ENCODE data around the gene TNFRSF1A.

Gene TNFRSF1A

DNA sequence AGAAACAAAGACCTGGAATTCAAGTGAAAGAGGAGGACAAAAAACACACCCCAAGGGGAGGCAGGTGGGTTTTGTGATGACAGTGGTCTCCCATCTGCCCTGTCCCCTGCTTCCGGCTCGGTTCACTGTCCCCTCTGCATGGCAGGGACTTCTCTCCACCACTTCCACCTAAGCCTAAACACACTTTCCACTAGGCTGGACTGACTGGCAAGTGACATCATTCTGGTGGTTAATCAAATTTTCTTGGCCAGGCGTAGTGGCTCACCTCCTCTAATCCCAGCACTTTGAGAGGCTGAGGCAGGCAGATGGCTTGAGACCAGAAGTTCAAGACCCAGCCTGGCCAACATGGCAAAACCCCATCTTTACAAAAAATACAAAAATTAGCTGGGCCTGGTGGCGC, 19.5 kb downstream of the TNFRSF1A start:
- no peak for DNase-seq

DNA sequence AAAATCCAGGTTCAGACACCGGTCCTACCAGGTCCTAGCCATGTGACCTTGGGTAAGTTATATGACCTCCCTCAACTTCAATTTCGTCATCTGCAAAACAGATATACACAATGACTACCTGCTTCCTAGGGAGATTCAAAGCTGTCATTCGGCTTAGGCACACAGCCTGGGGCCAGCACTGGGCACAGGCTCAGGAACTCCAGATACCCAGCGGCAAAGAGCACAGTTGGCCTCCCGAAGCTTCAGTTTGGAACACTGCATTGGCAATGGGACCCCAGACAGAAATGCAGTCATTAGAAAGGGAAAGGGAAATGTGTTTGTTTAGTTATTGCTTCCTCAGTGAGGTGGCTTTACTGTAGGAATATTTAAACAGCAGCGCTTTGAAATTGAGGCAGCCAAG, 20.0 kb downstream of the TNFRSF1A start:
- DNase-seq = no peak

DNA sequence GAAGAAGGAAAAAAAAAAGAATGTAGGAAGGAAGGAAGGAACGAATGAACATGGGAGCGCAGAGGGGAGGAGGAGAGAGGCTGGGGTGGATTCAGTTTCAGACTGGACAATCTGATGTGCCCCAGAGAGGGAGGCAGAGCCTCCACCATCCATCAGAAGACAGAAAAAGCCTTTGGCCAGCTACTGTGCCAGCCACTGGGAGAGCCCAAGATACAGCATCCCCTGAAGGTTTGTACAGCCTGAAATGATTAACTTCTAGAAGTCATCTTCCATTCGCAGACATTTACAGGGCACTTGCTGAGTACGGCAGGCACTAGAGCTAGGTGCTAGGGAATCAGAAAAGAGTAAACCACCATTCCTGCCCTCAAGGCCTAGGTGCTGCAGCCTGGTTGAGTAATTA, 22.4 kb downstream of the TNFRSF1A start:
- no peak for DNase-seq

DNA sequence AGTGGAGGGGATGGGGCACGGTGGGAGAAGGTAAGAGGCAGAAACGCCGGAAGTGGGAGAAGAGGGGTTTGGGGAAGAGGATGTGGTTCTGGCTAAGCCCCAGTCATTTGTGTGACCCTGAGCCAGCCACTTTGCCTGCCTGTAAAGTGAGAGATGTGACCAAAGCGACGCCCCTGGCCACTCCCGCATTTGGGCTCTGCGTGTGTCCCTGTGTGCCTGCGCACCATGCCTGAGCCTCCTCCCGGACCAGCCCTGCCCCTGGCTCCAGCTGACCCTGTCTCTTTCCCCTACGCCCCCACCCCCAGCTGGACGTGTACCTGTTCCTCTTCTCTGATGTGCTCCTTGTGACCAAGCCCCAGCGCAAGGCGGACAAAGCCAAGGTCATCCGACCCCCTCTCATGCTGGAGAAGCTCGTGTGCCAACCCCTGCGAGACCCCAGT, 23.4 kb downstream of the TNFRSF1A start:
- DNase-seq = no peak

DNA sequence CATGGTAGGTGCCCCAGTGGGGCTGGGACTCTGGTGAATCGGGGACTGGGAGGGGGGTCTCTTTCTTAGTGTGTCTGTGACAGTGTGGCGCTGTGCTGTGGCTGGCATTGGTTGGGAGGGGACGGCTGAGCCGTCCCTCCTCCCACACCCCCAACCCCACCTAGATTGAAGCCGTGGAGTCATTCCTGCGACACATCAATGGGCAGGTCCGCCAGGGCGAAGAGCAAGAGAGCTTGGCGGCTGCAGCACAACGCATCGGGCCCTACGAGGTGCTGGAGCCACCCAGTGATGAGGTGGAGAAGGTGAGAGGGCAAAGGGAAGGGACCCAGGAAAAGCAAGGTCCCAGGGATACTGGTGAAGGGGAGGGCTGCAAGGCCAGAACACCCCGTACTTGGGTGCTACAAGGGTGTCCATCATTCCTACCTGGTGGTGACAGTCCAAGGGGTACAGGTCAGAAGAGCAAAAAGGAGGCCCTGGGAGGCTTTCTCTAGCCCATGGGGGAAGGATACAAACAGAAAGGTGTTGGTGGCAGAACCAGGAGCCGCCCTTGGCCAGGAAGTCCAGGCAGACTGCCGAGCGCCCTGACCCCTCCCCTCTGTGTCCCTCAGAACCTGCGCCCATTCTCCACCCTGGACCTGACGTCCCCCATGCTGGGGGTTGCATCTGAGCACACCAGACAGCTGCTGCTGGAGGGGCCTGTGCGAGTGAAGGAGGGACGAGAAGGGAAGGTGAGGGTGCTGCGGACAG, 24.0 kb downstream of the TNFRSF1A start:
- DNase-seq = no peak

DNA sequence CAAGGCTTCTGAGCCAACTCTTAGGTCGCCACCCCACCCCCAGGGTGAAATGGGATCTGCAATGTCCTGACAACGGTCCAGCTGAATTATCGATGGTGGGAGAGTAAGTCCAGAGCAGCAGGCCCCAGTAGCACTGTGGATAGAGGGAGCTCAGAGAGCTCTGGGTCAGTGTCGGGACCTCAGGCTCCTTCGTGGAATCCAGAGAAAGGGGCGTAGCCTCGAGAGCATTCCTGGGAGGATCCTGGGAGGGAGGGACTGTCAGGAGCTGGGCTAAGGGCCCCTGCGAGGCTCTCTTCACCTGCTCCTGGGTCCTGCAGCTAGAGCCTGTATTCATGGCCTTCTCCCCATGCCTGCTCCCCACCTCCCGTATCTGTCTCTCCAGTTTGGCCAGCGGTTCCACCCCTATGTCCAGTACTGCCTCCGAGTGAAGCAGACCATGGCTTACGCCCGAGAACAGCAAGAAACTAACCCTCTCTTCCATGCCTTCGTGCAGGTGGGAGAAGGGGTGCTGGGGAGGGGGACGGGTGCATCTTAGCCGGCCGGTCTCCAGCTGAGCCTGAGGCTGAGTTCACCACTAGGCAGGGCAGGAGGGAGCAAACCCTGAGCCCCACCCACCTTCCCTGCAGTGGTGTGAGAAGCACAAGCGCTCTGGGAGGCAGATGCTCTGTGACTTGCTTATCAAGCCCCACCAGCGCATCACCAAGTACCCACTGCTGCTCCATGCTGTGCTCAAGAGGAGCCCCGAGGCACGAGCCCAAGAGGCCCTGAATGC, 24.8 kb downstream of the TNFRSF1A start:
- DNase-seq = no peak

DNA sequence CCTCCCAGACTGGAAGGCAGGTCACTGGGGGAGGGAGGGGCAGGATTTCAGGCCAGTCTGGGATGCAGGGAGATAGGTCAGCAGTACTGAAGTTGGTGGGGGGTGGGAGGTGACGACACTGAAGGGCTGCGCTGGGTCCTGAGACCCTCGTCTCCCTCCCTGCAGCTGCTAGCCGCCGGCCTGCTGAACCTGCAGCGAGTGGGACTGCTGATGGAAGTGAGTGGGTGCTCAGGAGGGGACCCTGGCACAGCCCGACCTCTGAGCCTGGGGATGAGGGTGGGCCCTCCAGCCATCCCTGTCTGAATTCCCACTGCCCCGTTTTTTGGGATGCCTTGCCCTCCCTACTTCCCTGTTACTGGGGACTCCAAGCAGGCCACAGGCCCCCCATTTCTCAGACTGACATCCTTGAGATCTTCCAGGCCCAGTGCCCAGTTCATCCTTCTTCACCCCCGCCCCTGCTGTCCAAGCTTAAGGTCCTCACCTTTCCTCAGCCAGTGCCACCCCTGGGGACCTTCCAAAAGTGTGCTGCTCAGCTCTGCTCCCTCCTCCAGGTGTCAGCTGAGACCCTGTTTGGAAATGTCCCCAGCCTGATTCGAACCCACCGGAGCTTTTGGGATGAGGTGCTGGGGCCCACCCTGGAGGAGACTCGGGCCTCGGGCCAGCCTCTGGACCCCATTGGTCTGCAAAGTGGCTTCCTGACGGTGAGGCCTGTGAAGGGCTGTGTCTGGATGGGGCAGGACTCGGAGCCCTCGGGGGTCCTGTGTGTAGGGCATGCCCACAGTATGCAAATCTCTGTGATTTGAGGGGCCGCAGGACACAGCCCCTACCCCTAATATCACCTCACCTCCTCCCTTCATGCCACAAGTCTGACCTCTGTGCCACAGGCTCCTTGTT, 25.9 kb downstream of the TNFRSF1A start:
- no peak for DNase-seq

DNA sequence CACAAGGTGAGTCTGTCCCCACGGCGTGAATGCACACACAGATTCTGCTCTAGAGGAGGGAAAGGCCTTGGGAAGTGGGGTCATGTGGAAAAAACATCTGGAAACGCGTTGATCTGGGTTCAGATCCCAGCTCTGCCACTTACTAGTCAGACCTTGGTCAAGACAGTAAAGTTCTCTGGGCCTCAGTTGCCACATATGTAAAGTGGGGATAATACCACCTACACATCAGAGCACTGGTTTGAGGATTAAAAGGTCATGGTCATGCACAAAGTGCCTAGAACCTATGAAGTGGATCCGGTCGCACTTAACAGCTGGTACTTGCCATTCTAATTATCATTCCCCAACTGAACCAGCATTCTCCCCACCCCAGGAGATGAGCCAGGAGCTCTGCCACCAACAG, 26.7 kb downstream of the TNFRSF1A start:
- no peak for DNase-seq

DNA sequence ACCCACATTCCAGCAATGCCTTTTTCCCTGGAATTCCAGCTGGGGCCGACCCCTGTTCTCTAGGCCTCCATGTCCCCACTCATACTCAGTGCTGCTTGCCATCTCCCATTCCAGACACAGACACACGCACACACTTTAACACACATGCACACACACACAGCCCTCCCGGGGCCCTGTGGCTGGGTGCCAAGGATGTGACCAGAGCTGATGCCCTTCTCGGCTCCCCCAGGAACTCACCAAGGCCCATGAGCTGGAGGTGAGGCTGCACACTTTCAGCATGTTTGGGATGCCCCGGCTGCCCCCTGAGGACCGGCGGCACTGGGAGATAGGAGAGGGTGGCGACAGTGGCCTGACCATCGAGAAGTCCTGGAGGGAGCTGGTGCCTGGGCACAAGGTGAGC, 27.1 kb downstream of the TNFRSF1A start:
- no peak for DNase-seq

DNA sequence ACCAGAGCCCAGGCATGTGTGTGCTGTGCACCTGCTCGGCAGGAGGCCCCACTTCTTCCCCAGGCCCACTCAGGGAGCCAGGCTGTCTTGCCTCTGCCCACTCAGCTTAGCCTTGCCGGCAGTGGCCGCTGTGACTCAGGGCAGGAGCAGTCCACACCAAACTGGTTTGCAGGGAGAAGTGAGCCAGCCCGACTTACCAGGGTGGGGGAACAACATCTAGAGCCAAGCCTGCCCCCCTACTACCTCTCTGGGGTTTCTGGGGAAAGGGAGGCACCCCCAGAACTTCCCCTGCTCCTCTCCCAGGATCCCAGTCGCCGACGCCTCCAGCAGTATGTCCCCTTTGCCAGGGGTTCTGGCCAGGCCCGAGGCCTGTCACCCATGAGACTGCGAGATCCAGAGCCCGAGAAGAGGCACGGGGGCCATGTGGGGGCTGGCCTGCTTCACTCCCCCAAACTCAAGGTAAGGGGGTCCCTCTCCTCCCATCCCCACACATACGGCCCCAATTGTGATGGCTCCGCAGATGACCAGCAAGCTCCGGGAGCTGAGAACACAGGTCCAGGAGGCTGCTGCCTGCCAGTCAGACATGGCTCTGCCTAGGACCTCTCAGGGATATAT, 28.4 kb downstream of the TNFRSF1A start:
- DNase-seq = no peak

DNA sequence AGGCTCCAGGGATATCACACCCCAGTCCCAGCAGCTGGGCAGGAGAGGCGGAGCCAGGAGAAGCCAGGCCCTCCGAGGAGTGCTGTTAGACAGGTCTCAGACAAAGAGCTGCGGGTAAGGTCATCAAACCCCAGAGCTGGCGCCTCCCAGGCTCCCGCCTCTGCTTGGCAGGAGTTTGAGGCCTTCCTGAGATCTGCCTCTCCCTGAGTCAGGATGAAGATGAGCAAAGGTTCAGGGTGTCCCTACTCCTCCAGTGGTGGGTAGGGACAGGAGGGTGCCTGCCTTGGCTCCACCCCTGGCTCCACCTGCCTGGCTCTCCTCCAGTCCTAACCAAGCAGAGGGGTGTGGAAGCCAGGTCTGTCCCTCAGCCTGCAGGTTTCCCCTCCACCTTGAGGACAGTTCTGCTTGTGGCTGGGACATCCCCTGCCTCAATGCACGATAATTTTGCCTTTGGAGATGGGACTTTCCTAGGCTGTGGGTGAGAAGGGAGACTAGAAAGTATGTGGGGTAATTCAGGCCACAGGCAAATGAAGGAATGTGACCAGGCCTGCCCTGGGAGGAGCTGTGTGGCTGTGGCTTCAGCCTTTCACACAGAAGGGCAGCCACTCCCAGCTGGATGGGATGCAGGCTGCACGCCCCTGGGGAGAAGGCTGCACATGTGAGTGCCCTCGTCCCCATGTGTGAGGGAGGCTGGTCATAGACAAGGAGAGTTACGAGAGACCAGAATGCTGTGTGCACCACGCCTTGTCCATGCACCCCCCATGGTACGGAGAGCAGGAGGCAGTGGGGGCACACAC, 29.1 kb downstream of the TNFRSF1A start:
- no peak for DNase-seq

DNA sequence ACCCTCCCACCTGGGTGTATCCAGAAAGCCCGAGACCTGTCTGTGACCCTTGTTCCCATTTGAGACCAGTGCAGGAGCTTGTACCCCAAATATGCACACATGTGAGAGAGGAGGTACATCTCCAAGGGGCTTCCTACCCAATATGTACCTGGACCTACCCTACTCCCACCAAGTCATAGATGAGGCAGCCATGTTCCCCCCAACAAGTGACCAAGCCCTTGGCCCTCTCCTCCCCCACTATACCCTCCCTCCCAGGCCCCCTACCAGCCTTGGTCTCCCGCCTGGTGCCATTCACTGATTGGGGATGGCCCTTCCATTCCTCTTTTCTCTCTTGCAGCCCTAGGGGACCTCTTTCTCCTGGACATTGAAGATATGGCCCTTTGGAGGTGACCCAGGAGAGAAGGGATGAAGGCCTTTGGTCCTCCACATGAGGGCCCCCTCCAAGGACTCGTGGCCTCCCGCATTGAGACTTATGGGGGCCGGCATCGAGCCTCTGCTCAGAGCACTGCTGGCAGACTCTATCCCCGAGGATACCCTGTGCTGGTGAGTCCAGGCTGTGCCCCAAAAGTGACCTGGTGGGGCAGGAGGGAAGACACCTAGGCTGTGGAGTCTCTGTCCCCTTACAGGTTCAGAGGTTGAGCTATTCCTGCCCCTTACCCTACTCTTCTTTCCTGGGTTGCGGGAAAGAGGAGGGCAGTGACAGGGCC, 29.9 kb downstream of the TNFRSF1A start:
- no peak for DNase-seq

DNA sequence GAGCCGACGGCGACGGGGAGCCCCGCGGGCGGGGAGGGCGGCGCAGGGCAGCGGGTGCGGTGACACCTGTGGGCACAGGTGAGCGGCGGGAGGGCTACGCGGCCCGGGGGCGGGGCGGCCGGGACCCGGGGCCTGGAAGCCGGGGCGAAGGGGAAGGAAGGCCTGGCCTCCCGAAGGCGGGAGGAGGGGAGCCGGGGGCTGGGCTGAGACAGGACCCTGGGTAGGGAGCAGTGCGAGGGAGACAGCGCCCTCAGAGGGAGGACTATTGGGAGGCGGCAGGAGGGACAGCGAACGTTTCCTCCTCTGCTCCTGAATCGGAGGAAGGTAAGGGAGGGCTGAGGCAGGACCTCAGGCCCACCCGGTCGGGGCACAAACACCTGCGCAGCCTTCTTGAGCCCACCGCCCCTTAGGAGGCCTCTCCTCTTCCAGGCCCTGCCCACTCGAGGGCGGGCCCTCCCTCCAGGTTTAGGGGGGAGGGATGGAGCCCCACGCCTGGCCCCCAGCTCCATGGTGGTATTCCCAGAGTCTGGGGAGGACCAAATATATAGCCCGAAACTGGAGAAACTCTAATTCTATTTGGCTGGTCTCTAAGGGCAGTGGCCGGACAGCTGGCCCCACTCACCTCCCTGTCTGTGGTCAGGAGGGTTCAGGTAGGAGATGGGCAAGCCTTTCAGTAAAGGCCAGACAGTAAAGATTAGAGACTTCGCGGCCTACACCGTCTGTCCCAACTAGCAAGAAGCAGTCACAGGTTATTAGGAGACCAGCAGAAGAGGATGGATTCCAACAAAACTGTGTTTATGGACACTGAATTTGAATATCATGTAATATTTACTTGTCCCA, 30.9 kb downstream of the TNFRSF1A start:
- DNase-seq = no peak

DNA sequence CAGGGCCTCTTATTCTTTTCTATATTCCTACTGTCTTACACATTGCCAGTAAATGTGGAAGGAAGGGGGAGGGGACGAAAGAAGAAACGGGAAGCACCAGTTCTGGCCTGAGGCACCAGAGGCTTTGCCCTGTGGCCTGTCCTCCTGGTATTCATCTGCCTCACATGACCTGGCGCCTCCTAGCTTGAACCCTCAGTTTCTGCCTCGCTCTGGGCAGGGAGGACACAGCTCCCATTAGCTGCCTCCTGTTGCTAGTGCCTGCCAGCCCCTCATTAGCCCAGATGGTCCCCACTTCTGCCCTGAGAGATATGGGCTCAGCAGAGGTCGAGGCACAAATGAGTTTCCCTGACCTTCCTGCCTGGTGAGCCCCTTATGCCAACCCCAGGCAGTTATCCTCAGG, 34.3 kb downstream of the TNFRSF1A start:
- no peak for DNase-seq

DNA sequence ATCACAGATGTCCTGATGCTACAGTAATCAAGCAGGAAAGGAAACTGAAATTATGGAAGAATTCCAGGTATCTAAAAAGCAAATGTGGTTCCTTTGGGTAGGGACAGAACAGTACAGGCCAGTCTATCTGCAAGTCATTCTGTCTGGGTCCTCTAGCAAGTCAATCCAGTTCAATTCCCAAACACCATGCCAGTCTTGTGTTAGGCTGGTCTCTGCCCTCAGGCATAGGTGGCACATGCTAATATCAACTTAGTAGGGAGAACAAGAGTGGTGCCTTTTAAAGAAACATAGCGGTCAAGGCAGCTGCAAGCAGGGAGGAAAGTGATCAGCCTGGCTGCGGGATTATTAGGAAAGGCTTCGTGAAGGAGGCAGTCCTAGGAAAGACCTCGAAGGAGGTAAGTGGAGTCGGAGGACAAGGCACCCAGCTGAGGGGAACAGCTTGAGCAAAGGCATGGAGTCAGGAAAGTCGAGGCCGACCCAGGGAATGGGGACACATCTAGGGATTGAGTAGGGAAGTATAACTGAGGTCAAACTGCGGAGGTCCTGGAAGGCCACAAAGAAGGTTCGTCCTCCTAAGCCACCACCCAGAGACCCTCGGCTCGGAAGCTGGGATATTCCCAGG, 35.2 kb downstream of the TNFRSF1A start:
- DNase-seq = no peak

DNA sequence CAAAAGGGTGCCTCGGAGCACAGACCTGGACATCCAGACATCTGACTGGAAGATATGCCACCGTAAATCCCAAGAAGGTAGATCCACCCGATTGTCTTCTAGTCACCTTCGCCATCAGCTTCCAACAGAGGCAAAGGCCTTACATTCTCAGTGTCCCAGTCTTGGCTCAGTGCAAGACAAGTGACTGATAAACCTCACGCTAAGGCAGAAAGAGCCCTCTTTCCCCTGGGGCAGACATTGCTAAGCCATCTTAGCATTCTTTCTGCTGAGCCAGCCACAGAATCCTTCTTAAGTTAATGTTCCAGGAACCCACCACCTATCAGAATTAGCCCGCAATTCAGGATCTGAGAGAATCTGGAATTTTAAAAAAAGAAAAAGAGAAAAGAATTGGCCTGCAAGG, 35.7 kb downstream of the TNFRSF1A start:
- DNase-seq = no peak

DNA sequence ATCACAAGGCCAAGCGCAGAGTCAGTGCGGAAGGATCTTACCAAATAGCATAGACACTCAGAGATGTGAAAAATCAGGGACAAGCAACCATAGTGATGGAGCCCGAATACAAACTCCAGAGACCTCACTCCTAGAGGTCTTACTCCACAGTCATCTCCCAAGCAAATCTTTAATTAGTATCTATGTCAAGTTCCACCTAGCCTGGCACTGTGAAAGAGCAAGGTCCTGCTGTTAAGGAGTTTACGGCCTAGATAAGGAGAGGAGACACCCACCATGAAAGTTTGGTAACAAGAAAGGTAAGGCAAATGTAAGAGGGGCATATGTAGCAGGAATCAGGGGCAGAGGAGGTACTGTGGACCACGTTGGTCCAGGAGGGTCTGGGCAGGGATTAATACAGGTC, 38.8 kb downstream of the TNFRSF1A start:
- DNase-seq = no peak

DNA sequence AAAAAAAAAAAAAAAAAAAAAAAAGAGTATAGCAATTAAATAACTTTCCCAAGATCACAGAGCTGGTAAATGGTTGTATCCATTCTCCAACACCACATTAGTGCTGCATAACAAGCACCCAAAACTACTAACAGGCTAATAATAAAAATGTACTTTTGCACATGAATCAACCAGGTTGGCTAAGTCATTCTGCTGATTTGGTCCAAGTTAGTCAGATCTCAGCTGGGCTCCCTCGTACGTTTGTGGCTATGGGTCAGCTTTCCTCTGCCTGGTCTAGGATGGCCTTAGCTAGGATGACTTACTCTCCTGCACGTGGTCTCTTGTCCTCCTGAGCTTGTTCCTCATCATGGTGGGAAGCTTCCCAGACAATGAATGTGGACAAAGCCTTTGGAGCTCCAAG, 39.3 kb downstream of the TNFRSF1A start:
- DNase-seq = no peak

DNA sequence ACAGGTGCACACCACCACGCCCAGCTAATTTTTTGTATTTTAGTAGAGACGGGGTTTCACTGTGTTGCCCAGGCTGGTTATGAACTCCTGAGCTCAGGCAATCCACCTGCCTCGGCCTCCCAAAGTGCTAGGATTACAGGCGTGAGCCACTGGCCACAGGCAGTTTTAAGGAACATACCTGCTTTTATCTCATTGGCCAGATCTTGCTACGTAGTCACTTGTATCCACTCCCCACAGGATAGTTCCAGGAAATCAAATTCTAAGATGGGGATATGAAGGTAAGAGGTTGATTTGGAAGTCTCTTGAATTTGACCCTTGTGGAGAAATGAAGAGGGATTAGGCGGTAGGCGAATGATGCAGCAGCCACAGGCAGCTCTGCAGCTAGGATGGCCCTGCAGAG, 40.2 kb downstream of the TNFRSF1A start:
- DNase-seq = no peak

DNA sequence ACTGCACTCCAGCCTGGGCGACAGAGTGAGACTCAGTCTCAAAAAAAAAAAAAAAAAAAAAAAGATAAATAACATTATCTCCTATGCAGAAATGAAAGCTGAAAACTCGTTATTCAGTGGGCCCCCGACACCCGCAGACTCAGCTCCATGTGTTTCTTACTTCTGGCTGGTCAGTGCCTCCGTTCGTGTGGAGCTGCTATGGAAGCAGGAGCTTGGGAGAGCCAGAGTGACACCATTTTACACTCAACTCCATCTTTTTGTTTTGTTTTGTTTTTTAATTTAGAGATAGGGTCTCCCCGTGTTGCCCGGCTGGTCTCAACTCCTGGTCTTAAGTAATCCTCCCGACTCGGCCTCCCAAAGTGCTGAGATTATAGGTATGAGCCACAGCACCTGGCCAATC, 44.7 kb downstream of the TNFRSF1A start:
- no peak for DNase-seq

Measured in NCI-H1694 (cell line).